HG02981 (cell line): Measurements from ENCODE around the gene PHOX2A.
"Not testable (repeated sequence)": the region's sequence is repeated elsewhere in the genome, so short reads cannot be mapped to it uniquely, and the experiment has no call there.

Experiments used
- ATAC-seq: cut with Tn5 transposase; IDR thresholded peaks from one replicate; pipeline ENCODE4 v1.9.1; 2021; ENCODE audit warnings: mild to moderate bottlenecking, moderate library complexity; ENCODE audit not compliant: unreplicated experiment

PHOX2A gene

DNA sequence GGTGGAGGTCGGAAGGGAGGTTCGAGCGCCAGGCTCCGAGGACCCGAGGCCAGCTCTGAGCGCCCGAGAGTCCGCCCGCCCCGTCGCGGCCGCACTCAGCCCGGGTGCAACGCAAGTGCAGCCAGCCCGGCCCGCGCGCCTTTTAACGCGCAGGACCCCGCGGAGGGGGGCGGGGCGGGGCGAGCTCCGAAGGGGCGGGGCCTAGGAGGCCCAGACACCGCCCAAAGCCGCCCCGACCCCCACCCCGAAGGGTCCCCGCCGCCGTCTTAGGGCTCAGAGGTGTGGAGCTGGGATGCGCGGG lies at the start of gene PHOX2A:
Gene PHOX2A, minus strand, starts transcription at position 117 of the 301 bp plus-strand sequence. CDS start 172 bp downstream, outside the sequence.
- ATAC-seq, result no peak

- no peak for ATAC-seq
Measured at GRCh38 chr11:72293391-72293790, 49.4 kb upstream of the PHOX2A start.

GRCh38 chr11:72292106-72292785 lies 48.3 kb upstream of the PHOX2A start:
- no peak for ATAC-seq

DNA sequence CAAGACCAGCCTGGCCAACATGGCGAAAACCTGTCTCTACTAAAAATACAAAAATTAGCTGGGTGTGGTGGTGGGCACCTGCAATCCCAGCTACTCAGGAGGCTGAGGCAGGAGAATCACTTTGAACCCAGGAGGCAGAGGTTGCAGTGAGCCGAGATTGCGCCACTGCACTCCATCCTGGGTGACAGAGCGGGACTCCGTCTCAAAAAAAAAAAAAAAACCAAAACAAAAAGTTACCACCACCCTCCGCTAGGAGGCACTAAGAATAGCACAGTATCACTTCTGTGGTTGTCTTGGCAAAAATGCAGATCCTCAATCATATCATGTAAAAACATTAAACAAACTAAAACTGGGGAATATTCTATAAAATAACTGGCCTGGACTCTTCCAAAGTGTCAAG lies 46.8 kb upstream of the PHOX2A start:
- not testable (repeated sequence) for ATAC-seq

GRCh38 chr11:72287293-72287692 lies 43.3 kb upstream of the PHOX2A start:
- ATAC-seq, result no peak

DNA sequence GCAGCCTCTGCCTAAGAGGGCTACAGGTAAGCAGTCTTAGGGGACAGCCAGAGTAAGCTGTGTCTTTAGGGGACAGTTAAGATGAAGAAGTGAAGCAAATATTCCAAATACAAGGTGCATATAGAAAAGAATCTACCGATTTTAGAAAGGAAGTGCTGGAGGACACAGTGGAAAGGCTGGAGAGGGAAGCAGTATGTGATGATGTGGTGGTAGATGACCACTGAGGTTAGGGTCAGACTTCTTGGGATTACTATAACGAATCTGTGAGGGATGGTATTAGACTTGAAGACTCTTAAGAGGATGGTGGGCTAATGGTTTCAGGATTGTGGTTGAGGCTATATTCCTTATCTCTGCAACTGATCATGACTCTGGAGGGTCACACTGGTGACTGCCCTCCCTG lies 40.0 kb upstream of the PHOX2A start:
- no peak for ATAC-seq

GRCh38 chr11:72280726-72281315 lies 36.8 kb upstream of the PHOX2A start:
- no peak for ATAC-seq

GRCh38 chr11:72280037-72280436 lies 36.1 kb upstream of the PHOX2A start:
- ATAC-seq, result no peak

GRCh38 chr11:72278905-72279304 lies 34.9 kb upstream of the PHOX2A start:
- ATAC-seq, result no peak

- no peak for ATAC-seq
Measured at GRCh38 chr11:72274435-72274834, 30.5 kb upstream of the PHOX2A start.

GRCh38 chr11:72271980-72272379 lies 28.0 kb upstream of the PHOX2A start:
- ATAC-seq, result no peak

DNA sequence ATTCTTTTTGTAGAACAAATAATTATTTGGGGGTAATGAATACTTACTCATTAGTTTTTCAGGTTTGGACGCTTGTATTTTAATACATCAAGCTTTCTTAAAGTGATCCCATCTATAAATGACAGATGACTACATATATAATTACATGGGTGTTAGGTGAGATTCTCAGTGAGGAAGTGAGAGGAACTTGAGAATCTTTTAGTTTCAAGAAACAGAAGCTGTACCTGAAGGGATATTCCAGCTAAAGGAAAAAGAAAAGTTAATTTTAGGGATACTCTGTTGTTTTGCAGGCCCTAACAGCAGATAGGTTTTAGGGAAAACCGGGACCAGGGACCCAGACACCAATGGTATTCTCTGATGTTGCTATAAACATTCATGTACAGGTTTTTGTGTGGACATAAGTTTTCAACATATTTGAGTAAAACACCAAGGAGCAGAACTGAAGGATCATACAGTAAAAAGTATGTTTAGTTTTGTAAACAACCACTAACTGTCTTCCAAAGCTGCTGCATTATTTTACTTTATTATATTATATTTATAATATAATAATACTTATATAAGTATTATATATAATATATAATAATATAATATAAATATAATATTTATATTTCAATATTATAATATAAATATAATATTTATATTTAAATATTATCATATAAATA lies 24.1 kb upstream of the PHOX2A start:
- no peak for ATAC-seq

- ATAC-seq, result not testable (repeated sequence)
Measured at GRCh38 chr11:72266960-72267359, 23.0 kb upstream of the PHOX2A start.

DNA sequence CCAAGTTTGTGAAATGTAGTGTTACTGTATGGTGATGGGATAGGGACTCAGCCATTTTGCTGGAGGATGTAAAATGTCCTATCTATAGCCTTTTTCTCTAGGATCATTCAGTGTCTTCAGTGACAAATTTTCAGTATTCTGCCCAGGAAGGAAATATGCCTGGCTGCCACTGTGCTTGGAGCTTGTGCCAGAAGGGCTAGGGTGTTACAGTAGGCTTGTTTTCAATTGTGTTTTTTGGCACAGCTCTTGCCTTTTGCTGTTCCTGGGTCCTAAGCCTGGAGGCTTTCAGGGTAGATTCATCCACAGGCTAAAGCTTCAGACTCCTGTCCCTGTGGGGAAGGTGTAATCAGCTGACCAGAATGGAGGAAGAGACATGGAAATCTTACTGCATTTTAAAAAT lies 22.0 kb upstream of the PHOX2A start:
- no peak for ATAC-seq

GRCh38 chr11:72263361-72263760 lies 19.4 kb upstream of the PHOX2A start:
- no peak for ATAC-seq

DNA sequence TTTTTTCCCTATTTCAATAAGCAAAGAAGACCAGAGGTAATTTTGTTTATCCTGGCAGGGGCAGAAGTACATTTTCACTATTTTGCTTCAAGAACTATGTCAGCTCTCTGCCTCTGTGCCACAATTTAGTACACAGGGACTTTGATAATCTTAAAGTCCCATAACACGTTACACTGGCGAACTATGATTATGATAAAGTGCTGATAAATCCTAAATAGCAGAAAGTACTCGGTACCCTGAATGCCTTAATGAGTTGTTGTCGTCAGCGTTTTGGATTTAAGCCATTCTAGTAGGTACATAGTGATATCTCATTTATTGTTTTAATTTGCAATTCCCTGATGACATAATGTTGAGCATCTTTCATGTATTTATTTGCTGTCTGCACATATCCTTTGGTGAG lies 16.6 kb upstream of the PHOX2A start:
- no peak for ATAC-seq

GRCh38 chr11:72259490-72259889 lies 15.5 kb upstream of the PHOX2A start:
- ATAC-seq, result no peak

DNA sequence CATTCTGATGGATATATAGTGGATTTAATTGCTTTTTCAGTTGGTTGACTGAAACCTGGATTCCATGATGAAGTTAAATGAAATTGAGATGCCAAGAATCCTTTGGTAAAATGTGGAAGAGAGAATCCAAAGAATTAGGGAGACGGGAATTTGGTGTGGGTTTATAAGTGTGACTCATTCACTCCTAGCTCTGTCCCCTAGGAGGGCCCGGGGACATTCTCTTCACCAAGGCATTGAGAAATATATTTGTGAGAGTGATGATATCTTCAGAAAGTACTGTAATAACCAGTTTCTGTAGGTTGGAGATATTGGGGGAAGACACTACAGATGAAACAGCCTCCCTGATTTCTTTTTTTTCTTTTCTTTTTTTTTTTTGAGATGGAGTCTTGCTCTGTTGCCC lies 13.6 kb upstream of the PHOX2A start:
- ATAC-seq, result no peak

GRCh38 chr11:72254299-72254993 lies 10.5 kb upstream of the PHOX2A start:
- no peak for ATAC-seq

DNA sequence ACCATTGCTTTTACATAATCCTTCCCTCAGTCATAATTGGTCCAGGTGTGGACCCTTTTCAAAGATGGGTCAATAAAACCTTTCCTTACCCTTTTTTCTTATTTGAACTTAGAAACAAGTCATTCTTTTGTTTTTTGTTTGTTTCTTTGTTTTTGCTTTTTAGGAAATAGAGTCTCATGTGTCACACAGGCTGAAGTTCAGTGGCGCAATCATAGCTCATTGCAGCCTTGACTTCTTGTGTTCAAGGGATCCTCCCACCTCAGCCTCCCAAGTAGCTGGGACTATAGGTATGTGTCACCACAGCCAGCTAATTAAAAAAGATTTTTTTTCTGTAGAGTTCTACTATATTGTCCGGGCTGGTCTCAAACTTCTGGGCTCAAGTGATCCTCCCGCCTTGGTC lies 9.4 kb upstream of the PHOX2A start:
- no peak for ATAC-seq

DNA sequence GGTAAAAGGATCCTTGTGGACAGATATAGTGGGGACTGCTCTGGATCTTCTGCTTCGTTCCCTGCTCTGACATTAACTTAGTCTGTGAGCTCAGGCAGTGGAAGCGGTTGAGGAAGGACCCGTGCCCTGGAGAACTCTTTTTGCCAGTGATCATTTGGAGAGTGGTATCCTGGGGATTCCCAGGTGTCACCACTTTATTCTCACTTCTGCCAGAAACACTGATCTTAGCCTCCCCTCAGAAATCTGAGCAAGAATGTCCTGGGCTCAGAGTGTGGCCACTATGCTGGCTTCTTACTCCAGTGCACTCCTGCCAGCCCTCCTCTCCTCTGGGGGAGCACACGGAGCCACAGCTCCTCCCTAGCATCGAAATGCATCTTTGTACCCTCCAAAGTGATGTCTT lies 7.6 kb upstream of the PHOX2A start:
- ATAC-seq, result no peak
